Mucosa of descending colon (tissue), 3 donors: ENCODE results near the gene FLRT1. TPM values are rescaled to one million over a fixed set of nuclear protein-coding genes. Genes with fewer than 3 reads are reported as not detected.

Source experiments
- ATAC-seq: fragments of 200-7000 bp; cut with Tn5 transposase; one replicate; pipeline ENCODE4 v1.9.1; 2020; ENCODE audit warnings: mild to moderate bottlenecking, moderate library complexity
- DNase-seq, 3 donors: peaks; one replicate each; pipeline ENCODE4 v3.0.0-alpha.2; 2020
- H3K36me3 ChIP-seq: fragments of 200-600 bp; one replicate; pipeline ENCODE4 v1.8.0; 2021; ENCODE audit warnings: low read depth, mild to moderate bottlenecking
- H3K4me1 ChIP-seq: fragments of 200-600 bp; one replicate; pipeline ENCODE4 v1.8.0; 2021; ENCODE audit warnings: low read depth, mild to moderate bottlenecking
- H3K4me3 ChIP-seq: fragments of 200-600 bp; one replicate; pipeline ENCODE4 v1.8.0; 2021; ENCODE audit warnings: mild to moderate bottlenecking
- H3K9me3 ChIP-seq: fragments of 200-600 bp; one replicate; pipeline ENCODE4 v1.8.0; 2021; ENCODE audit warnings: mild to moderate bottlenecking
- CTCF ChIP-seq: fragments of 200-600 bp; IDR thresholded peaks from one replicate; pipeline ENCODE4 v1.8.0; 2022; ENCODE audit warnings: antibody characterized with exemption, mild to moderate bottlenecking
- intact Hi-C, 2 donors: fragments of 100-400 bp; cut with DNase I in 1 of 2; cut with micrococcal nuclease in 1 of 2; formaldehyde crosslinking; loops; one replicate each; pipeline versions ENCODE4 v1.11.0 to v1.11.1; 2022; cut with DNase I, micrococcal nuclease
- total RNA-seq, 3 donors: library from RNA; stranded (reverse); fragmentation: NEBNext Ultra II Directional in 2 of 3; extraction: Animal tissue kit (Norgen Biotek cat#: 25700) in 2 of 3; gene quantifications; one replicate each; pipeline versions ENCODE4 v1.2.1 to v1.2.4, GENCODE V29; 2021 to 2023
- donor health status: DM: no; HTN: no; CAD: no; lungs with moderate emphysema.
- donor health status: DM: no; HTN: no; CAD: no.
- donor health status: DM: no; HTN: yes; CAD: no.

The FLRT1 gene
- total RNA-seq, 3 donors from 2014 or later, result 0.31 to 8.9 (median 0.38) TPM

- H3K36me3 ChIP-seq, result no peaks in the 10 kb centered on the region
- DNase-seq, result no peak
- intact Hi-C loops, result loop anchor here (5.0 to 10.0 kb wide), 2 partner anchors 141 to 148 kb away; no protein-coding TSS in a partner anchor
- no peak for ATAC-seq
- H3K4me1 ChIP-seq, result peaks cover 19% of the 10 kb centered on the region
- H3K4me3 ChIP-seq, result no peak overlapping the region
- H3K9me3 ChIP-seq, result no peaks in the 10 kb centered on the region
- no peak for TF ChIP-seq CTCF
These were observed 31.7 kb upstream of the FLRT1 start for GRCh38 chr11:64003807-64004589.

GRCh38 chr11:64004590-64004984 lies 31.1 kb upstream of the FLRT1 start:
- H3K4me3 ChIP-seq, result no peak overlapping the region
- no peak for ATAC-seq
- no peak for TF ChIP-seq CTCF
- H3K4me1 ChIP-seq, result peaks cover 15% of the 10 kb centered on the region
- no peaks in the 10 kb centered on the region for H3K9me3 ChIP-seq
- no peaks in the 10 kb centered on the region for H3K36me3 ChIP-seq
- intact Hi-C loops, result loop anchor here (5.0 to 10.0 kb wide), 2 partner anchors 140 to 148 kb away; no protein-coding TSS in a partner anchor
- no peak for DNase-seq

- H3K4me1 ChIP-seq, result peaks cover 8% of the 10 kb centered on the region
- TF ChIP-seq CTCF, result no peak
- DNase-seq (no peak), ATAC-seq (no peak)
- intact Hi-C loops, result loop anchor here in 1 of 2 donors (10.0 kb wide), 1 partner anchor 139 kb away; no protein-coding TSS in a partner anchor
- no peak overlapping the region for H3K4me3 ChIP-seq
- no peaks in the 10 kb centered on the region for H3K36me3 ChIP-seq
- no peaks in the 10 kb centered on the region for H3K9me3 ChIP-seq
These were observed 30.0 kb upstream of the FLRT1 start for GRCh38 chr11:64005691-64006090.

GRCh38 chr11:64006398-64006797 lies 29.3 kb upstream of the FLRT1 start:
- no peak overlapping the region for H3K4me3 ChIP-seq
- peaks cover 5% of the 10 kb centered on the region for H3K4me1 ChIP-seq
- no peaks in the 10 kb centered on the region for H3K36me3 ChIP-seq
- H3K9me3 ChIP-seq, result no peaks in the 10 kb centered on the region
- DNase-seq (no peak), ATAC-seq (no peak)
- no peak for TF ChIP-seq CTCF
- intact Hi-C loops, result loop anchor here in 1 of 2 donors (10.0 kb wide), 1 partner anchor 138 kb away; no protein-coding TSS in a partner anchor

GRCh38 chr11:64007160-64007628 lies 28.5 kb upstream of the FLRT1 start:
- no peak for TF ChIP-seq CTCF
- intact Hi-C loops, result loop anchor here in 1 of 2 donors (10.0 kb wide), 1 partner anchor 138 kb away; no protein-coding TSS in a partner anchor
- DNase-seq, result no peak
- H3K36me3 ChIP-seq, result no peaks in the 10 kb centered on the region
- H3K9me3 ChIP-seq, result no peaks in the 10 kb centered on the region
- no peak overlapping the region for H3K4me3 ChIP-seq
- H3K4me1 ChIP-seq, result peaks cover 5% of the 10 kb centered on the region
- ATAC-seq, result peak; percentile 47
